SK-N-SH treated with all-trans-retinoic acid at 6 μM for 48 hours (cell line): ENCODE data around the gene SLC26A1.

Experiments
- ATAC-seq: fragments of 200-7000 bp; cut with Tn5 transposase; 3 replicates; pipeline ENCODE4 v1.9.1; 2020; ENCODE audit warnings: mild to moderate bottlenecking, moderate library complexity
- ARNTL ChIP-seq: fragments of 450-650 bp; formaldehyde crosslinking; IDR thresholded peaks from 2 replicates; pipeline ENCODE4 v1.5.0; 2020; ENCODE audit warnings: low read depth, mild to moderate bottlenecking, moderate library complexity, borderline replicate concordance
- CSDC2 ChIP-seq: fragments of 250-450 bp; sonication (Bioruptor Pico); IDR thresholded peaks from 2 replicates; pipeline ENCODE4 v1.5.0; 2020; ENCODE audit warnings: mild to moderate bottlenecking, moderate library complexity
- CSRNP3 ChIP-seq: fragments of 250-450 bp; sonication (Bioruptor Pico); IDR thresholded peaks from 2 replicates; pipeline ENCODE4 v1.5.1; 2021; ENCODE audit warnings: mild to moderate bottlenecking, moderate library complexity
- ESRRG ChIP-seq: fragments of 250-450 bp; sonication (Bioruptor Pico); IDR thresholded peaks from 2 replicates; pipeline ENCODE4 v1.6.1; 2021; ENCODE audit warnings: mild to moderate bottlenecking
- GLIS3 ChIP-seq: fragments of 250-450 bp; sonication (Bioruptor Pico); IDR thresholded peaks from 2 replicates; pipeline ENCODE4 v1.5.0; 2020; ENCODE audit warnings: mild to moderate bottlenecking, moderate library complexity
- OSR1 ChIP-seq: fragments of 250-450 bp; sonication (Bioruptor Pico); IDR thresholded peaks from 2 replicates; pipeline ENCODE4 v1.8.0; 2022; ENCODE audit warnings: moderate library complexity, mild to moderate bottlenecking, inconsistent platforms
- PATZ1 ChIP-seq: fragments of 250-450 bp; sonication (Bioruptor Pico); IDR thresholded peaks from 2 replicates; pipeline ENCODE4 v1.8.0; 2020; ENCODE audit warnings: mild to moderate bottlenecking, moderate library complexity, borderline replicate concordance
- POU6F1 ChIP-seq: fragments of 250-450 bp; sonication (Bioruptor Pico); IDR thresholded peaks from 2 replicates; pipeline ENCODE4 v1.8.0; 2021; ENCODE audit warnings: low read depth, mild to moderate bottlenecking, moderate library complexity, borderline replicate concordance
- PPARA ChIP-seq: fragments of 250-450 bp; sonication (Bioruptor Pico); IDR thresholded peaks from 2 replicates; pipeline ENCODE4 v1.5.0; 2020; ENCODE audit warnings: mild to moderate bottlenecking, borderline replicate concordance
- SNAI2 ChIP-seq: fragments of 250-450 bp; sonication (Bioruptor Pico); IDR thresholded peaks from 2 replicates; pipeline ENCODE4 v1.5.0; 2020; ENCODE audit warnings: mild to moderate bottlenecking, moderate library complexity
- TCF4 ChIP-seq: fragments of 250-450 bp; sonication (Bioruptor Pico); IDR thresholded peaks from 2 replicates; pipeline ENCODE4 v1.8.0; 2021; ENCODE audit warnings: mild to moderate bottlenecking, moderate library complexity, borderline replicate concordance
- TOX ChIP-seq: fragments of 250-450 bp; sonication (Bioruptor Pico); IDR thresholded peaks from 2 replicates; pipeline ENCODE4 v1.8.0; 2021; ENCODE audit warnings: mild to moderate bottlenecking, moderate library complexity, borderline replicate concordance
- TSHZ2 ChIP-seq: fragments of 250-450 bp; sonication (Bioruptor Pico); IDR thresholded peaks from 2 replicates; pipeline ENCODE4 v1.5.0; 2020; ENCODE audit warnings: mild to moderate bottlenecking, moderate library complexity
- ZC3H10 ChIP-seq: fragments of 250-450 bp; sonication (Bioruptor Pico); IDR thresholded peaks from 2 replicates; pipeline ENCODE4 v1.5.1; 2021; ENCODE audit warnings: mild to moderate bottlenecking, moderate library complexity
- ZFP3 ChIP-seq: fragments of 250-450 bp; sonication (Bioruptor Pico); IDR thresholded peaks from 2 replicates; pipeline ENCODE4 v1.5.0; 2020; ENCODE audit warnings: mild to moderate bottlenecking, moderate library complexity
- ZFP30 ChIP-seq: fragments of 450-650 bp; formaldehyde crosslinking; IDR thresholded peaks from 2 replicates; pipeline ENCODE4 v1.5.0; 2022; ENCODE audit warnings: mild to moderate bottlenecking, moderate library complexity
- ZNF565 ChIP-seq: fragments of 450-650 bp; formaldehyde crosslinking; conservative IDR thresholded peaks from 2 replicates; pipeline ENCODE4 v1.5.0; 2020; ENCODE audit warnings: low read depth, mild to moderate bottlenecking, moderate library complexity
- ZNF70 ChIP-seq: fragments of 450-650 bp; formaldehyde crosslinking; IDR thresholded peaks from 2 replicates; pipeline ENCODE4 v1.5.0; 2020; ENCODE audit warnings: mild to moderate bottlenecking, moderate library complexity
- ZNF8 ChIP-seq: fragments of 450-650 bp; formaldehyde crosslinking; IDR thresholded peaks from 2 replicates; pipeline ENCODE4 v1.5.0; 2020; ENCODE audit warnings: mild to moderate bottlenecking, moderate library complexity
- TF ChIP-seq, protein P1 (sequence below): fragments of 250-450 bp; sonication (Bioruptor Pico); IDR thresholded peaks from 2 replicates; pipeline ENCODE4 v1.5.1; 2020; ENCODE audit warnings: low read depth, mild to moderate bottlenecking, moderate library complexity

Gene SLC26A1

DNA sequence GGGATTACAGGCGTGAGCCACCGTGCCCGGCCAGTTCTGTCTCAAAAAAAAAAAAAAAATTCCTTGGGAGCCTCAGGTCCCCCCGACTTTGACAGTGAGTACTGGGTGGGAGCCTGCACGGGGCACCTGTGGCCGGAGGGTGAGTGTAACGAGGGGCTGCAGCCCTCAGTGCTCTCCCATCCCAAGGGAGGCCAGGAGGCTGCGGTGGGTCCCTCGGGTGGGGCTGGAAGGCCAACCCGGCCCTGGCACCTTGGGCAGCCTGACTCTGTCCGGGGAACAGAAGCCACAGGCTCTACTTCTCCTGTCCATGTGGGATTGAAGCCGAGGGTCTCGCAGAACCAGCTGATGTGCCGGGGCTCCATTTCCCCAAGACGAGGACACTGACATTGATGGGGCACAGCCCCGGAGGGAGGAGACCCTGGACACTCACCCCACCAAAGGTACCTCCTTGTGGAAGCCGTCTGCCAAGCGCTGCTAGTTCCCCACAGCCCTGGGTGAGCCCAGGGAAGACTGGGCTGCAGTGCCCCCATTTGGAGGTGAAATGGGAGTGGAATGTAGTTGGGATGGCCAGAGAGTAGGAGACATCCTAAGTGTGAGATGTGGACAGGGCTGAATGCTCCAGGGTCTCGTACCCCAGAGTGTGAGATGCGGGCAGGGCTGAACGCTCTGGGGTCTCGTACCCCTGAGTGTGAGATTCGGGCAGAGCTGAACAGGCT is 2.3 kb upstream of the SLC26A1 start:
- peak; percentile 8; the same call in 1 of the 3 replicates for ATAC-seq
- no peak for TF ChIP-seq TSHZ2 (CRISPR knock-in tag)
- TF ChIP-seq TCF4, result no peak
- TF ChIP-seq, protein P1, sequence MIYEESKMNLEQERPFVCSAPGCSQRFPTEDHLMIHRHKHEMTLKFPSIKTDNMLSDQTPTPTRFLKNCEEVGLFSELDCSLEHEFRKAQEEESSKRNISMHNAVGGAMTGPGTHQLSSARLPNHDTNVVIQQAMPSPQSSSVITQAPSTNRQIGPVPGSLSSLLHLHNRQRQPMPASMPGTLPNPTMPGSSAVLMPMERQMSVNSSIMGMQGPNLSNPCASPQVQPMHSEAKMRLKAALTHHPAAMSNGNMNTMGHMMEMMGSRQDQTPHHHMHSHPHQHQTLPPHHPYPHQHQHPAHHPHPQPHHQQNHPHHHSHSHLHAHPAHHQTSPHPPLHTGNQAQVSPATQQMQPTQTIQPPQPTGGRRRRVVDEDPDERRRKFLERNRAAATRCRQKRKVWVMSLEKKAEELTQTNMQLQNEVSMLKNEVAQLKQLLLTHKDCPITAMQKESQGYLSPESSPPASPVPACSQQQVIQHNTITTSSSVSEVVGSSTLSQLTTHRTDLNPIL (CRISPR knock-in tag), result no peak
- no peak for TF ChIP-seq ZNF70
- TF ChIP-seq TOX (CRISPR knock-in tag), result no peak
- TF ChIP-seq CSRNP3 (CRISPR knock-in tag), result no peak
- TF ChIP-seq POU6F1, result no peak
- TF ChIP-seq OSR1, result no peak
- no peak for TF ChIP-seq GLIS3 (CRISPR knock-in tag)
- TF ChIP-seq ZNF8 (CRISPR knock-in tag), result no peak
- TF ChIP-seq ZC3H10 (CRISPR knock-in tag), result no peak
- no peak for TF ChIP-seq PATZ1 (CRISPR knock-in tag)
- TF ChIP-seq ZFP30, result no peak
- no peak for TF ChIP-seq ESRRG (CRISPR knock-in tag)
- no peak for TF ChIP-seq PPARA (CRISPR knock-in tag)
- TF ChIP-seq ARNTL (CRISPR knock-in tag), result no peak
- no peak for TF ChIP-seq CSDC2 (CRISPR knock-in tag)
- no peak for TF ChIP-seq SNAI2 (CRISPR knock-in tag)

GRCh38 chr4:992297-993110 is 700 bp downstream of the SLC26A1 start:
- no peak for ATAC-seq
- no peak for TF ChIP-seq POU6F1
- TF ChIP-seq ZFP3, result no peak
- TF ChIP-seq PPARA (CRISPR knock-in tag), result no peak
- no peak for TF ChIP-seq ESRRG (CRISPR knock-in tag)
- no peak for TF ChIP-seq ZNF8 (CRISPR knock-in tag)
- TF ChIP-seq ARNTL (CRISPR knock-in tag), result no peak
- TF ChIP-seq OSR1, result no peak
- TF ChIP-seq ZNF565 (CRISPR knock-in tag), result no peak
- no peak for TF ChIP-seq TOX (CRISPR knock-in tag)
- no peak for TF ChIP-seq CSRNP3 (CRISPR knock-in tag)
- no peak for TF ChIP-seq ZNF70
- no peak for TF ChIP-seq PATZ1 (CRISPR knock-in tag)
- TF ChIP-seq, protein P1 (CRISPR knock-in tag), result no peak
